MV-4-11 (cell line): ENCODE measurements around the gene ATP8B4.

Experiments used
- DNase-seq: peaks from one replicate; lab custom pipeline; 2025; lab: John Stamatoyannopoulos, UW

The ATP8B4 gene

DNA sequence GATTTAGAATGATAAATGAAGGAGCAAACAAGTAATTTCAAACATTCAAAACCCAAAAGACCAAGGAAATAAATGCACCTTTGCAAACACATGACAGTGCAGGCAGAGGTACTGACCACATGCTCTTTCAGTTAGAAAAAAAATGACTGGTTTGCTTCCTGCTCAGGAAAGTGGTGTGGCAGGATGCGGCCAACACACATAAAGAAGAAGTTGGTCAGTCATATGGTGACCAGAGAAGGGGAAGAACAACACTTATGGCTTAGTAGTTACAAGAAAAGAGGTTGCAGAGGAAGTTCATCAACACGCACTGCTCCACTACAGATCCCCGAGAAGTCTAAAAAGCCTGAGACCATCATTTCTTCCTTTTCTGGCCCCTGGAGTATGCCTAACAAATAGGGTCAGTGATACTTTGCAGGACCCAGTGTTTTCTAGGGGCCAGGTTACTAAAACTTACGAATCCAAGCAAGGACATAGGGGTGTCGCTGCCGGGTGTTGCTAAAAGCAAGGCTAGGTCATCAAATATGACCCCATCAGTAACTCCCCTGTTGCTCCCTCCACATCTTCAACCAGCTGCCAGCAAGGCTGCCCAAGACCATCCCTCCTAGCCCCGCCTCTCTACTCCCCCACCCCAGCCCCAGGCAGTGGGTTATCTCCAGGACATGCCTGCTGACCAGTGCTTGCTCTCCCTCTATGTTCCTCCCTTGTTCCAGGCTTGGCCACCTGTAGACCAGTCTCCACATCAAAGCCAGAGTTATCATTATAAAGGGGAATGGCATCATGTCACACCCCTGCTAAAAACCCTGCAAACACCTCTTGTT lies 11.2 kb downstream of the ATP8B4 start:
- DNase-seq, result peak; percentile 100

DNA sequence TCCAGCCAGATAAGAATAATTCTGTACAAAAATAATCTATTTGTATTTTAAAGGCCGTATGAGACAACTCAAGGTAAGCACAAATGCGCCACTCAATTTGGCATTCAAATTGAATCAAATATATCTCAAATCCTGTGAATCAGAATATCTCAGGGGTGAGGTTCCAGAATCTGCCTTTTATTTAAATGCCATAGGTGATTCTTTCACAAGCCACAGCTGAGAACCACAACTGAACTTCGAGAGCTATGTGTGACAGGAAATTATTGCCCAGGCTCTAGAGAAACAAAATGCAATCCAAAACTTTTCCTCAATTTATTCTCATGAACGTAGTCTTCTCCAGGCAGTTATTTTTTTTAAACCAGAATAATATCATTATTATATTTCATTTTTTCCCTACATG lies 11.9 kb downstream of the ATP8B4 start:
- peak; percentile 62 for DNase-seq

GRCh38 chr15:50106457-50106856 lies 12.6 kb downstream of the ATP8B4 start:
- DNase-seq, result no peak

DNA sequence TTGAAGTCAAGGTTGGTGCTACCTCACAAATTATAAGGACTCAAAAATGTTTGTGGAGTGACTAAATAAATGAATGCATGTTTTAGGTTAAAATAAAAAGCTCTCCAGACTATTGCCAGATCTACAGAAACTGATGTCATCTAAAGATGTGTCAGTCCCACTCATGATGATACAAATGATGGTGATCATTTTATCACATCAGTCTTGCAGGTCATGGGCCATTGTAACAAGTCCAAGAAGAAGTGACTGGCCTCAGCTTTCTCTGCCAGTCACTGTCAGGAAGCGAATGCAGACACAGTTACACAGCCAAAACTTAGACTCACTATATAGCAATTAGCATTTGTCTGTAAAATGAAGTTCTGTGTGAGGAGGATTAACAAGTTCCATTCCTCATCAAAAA lies 18.5 kb downstream of the ATP8B4 start:
- DNase-seq, result no peak

DNA sequence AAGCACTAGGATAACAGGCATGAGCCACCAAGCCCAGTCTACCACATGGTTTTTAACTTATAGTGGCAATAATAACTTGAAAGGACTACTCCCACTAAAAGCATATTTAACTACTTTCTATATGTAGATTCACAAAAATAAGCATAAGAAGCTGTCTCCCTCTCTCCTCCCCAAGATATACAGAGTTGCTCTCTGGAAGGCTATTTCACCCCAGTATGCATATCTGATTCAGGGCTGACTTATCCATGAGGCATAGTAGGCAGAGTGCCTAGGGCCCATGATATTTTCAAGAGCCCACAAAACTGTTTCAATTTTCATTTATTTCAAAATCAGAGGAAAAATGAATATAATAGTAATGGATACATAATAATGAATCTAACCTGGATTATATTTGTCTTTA lies 20.5 kb downstream of the ATP8B4 start:
- DNase-seq, result no peak

DNA sequence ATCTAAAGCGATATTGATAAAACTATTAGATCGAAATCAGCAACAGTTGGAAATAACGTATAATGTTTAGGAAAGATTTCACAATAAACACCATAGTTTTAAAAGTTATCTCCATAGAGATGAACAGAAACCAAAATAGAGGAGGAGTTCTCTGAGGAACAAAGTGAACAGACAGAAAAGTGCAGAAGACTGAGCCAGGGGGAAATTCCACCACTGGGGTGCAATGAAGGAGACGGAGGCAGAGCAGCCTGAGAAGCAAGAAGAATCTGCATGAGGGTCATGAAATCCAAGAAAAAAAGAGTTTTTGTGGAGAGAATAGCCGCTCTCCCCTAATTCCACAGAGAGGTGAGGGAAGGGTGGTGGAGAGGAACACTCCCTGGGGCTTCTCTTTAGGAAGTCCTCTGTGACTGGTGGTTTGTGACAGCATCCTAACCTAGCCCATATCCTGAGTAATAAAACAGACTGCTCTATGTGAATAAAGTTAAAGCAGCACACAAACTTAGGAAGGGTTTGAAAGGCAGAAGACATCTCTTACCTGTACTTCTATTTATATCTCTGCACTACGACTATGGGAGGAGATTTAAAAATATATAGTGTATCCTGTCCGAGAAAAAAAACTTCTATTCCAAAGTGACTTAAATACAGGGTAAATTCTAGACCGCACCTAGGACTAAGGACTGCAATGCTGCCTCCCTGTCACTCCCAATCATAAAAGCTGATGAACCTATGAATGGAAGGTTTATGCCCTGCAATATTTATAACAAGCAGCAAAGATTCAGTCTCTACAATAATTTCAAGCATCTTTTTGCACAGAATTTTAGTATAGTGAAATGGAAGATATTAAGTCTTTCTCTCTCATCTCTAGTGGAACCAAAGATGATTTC lies 22.9 kb downstream of the ATP8B4 start:
- peak; percentile 66 for DNase-seq

GRCh38 chr15:50089386-50089785 lies 29.6 kb downstream of the ATP8B4 start:
- peak; percentile 55 for DNase-seq

GRCh38 chr15:50084932-50085331 lies 34.1 kb downstream of the ATP8B4 start:
- DNase-seq, result peak; percentile 2

DNA sequence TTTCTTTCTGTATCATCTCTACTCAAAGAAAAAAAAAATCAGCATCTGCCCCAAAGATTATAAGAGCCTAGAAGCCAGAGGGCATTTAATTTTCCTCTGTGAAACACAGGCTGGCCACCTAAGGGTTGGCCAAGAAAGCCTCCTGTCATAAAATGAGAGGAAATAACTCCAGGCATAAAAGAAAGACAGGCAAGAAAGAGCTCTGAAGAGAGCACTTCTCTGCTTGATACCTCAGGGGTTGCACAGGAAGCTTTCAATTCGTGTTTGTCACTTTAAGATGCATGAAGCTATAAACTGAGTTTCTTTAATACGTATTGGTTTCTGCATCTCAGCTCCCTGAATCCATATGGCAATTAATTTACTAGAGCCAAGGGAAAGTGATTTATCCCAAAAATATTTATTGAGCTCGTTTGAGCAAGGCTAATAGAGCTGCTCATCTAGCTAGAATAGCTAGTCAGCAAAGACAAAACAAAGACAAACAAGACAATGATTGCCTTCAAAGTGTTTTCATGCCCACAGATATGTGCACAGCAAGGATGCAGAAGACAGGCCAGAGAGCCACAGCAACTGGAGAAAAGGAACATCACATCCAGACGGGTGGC lies 35.5 kb downstream of the ATP8B4 start:
- no peak for DNase-seq

DNA sequence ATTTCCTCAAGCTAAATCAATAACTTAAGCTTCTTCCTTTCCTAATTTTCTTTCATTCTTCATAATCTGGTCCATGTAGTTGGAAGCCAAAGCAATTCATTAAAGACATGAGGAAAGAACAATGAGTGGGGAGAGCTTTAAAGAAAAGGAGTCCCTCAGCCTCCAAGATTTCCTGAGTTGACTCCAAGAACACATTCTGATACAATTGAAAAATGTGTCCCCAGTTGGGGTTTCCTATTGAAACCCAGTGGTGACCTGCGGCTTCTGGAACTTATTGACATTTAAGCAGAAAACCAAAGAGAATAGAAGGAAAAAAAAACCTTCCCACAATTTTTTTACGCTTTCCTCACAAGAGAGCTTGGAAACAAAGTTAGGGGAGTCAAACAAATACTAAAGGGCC lies 37.0 kb downstream of the ATP8B4 start:
- DNase-seq, result no peak

GRCh38 chr15:50077651-50078050 lies 41.4 kb downstream of the ATP8B4 start:
- no peak for DNase-seq

DNA sequence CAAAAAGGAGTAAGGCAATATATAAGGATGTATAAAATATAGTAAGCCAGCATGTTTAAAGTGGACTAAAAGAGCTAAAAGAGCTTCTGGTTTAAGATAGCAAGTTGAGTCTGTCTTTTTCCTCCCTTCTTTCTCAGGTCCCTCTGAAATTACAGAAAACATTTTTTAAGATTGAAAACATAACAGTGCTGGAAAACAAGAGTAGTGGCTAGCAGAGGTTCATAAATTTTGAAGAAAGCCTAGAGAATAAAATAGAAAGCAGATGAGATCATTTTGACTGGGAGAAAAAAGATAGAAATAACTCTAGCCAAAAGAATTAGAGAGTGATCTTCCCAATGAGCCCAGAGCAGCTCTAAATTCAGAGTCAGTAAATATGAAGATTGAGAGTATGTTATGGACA lies 41.9 kb downstream of the ATP8B4 start:
- DNase-seq, result no peak

DNA sequence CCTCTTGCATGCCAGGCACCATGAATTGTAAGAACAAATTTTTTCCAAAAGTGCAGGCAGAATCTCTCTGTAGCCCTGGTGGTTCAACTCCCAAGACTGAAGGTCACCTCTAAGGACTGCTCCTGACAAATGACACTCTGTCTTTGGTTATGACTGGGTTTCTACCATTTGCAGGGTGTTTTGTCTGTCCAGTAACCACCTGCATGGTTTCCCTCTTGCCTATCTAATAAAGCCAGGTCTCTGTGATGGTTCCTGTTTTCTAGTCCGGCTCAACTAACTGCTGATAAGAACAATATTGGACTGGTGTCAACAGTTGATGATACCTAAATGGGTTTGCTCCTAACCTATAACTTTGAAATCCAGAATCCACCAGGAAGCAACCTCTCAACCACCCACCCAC lies 43.7 kb downstream of the ATP8B4 start:
- no peak for DNase-seq

DNA sequence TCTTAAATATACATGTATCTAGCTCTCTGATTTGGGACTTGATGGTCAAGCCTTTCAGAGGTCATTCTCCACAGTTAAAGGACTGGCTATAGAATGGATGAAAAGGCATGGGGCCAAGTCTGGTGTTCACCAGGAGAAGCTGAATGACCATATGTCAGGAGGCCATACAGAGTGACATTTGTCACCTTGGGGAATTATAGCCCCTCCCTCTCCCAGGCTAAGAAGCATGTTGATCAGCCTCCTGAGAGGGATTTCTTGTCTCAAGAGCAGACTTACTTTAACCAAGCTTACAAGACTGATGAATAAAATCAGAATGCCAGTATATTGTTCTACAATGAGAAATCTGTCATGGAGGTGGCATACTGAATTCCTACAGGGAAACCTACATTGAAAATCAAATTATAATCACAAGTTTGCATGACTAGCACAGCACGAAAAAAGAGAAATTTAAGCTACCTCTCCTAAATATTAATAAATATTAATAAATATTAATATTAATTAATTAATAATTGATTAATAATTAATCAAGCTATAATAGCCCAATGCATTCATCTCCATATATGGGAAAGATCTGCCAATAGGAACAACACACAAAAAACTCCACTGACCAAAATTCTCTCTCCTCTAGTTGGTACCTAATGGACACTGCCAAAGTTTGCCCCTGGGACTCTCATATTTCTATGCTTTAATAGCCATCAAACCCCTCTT lies 47.3 kb downstream of the ATP8B4 start:
- DNase-seq, result no peak

DNA sequence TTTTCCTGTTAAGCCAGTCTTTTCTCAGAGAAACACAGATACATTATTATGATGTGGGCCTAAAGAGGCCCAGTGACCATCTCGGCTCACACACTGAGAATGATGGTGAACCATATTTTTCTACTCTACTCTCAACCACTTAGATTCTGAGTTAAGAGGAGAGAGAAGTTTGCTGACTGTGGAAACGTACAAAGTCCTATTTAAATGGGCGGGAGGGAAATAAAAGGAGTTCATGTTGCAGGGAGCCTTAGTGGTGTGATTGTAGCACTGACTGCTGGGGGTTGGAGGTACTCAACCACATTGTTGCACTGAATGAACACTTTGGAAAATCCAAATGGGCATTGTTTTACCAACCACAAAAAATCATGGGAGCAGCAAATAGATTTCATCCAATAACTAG lies 51.0 kb downstream of the ATP8B4 start:
- DNase-seq, result no peak

GRCh38 chr15:50067254-50067653 lies 51.8 kb downstream of the ATP8B4 start:
- DNase-seq, result peak; percentile 53

- peak; percentile 37 for DNase-seq
These were observed 52.4 kb downstream of the ATP8B4 start for GRCh38 chr15:50066666-50067065.

- peak; percentile 85 for DNase-seq
These were observed 52.8 kb downstream of the ATP8B4 start for GRCh38 chr15:50066202-50066601.

- peak; percentile 99 for DNase-seq
These were observed 53.8 kb downstream of the ATP8B4 start for GRCh38 chr15:50065279-50065678.

DNA sequence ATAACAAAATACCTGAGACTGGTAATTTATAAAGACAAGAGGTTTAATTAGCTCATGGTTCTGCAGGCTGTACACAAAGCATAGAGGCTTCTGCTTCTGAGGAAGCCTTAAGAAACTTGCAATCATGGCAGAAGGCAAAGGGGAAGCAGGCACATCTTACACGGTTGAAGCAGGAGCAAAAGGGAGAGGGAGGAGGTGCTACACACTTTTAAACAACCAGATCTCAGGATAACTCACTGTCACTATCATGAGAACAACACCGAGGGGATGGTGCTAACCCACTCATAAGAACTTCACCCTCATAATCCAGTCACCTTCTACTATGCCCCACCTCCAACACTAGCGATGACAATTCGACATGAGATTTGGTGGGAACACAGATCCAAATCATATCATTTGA lies 54.4 kb downstream of the ATP8B4 start:
- DNase-seq, result peak; percentile 84

DNA sequence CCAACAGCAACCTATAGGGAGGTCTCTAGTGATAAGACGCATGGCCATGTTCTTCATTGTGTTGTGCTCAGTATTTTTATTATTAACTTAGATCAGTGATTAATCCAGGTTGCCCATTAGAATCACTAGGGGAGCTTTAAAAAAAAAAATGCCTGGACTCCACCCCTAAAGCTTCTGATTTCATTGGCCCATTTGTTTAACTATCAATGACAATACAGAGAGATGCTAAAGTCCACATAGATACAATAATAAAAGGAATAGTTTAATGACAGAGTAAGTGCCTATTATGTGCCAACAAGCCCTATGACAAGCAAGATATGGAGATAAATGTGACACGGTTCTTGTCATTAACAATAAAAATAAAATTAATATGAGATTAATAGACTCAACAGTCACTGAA lies 55.8 kb downstream of the ATP8B4 start:
- no peak for DNase-seq

DNA sequence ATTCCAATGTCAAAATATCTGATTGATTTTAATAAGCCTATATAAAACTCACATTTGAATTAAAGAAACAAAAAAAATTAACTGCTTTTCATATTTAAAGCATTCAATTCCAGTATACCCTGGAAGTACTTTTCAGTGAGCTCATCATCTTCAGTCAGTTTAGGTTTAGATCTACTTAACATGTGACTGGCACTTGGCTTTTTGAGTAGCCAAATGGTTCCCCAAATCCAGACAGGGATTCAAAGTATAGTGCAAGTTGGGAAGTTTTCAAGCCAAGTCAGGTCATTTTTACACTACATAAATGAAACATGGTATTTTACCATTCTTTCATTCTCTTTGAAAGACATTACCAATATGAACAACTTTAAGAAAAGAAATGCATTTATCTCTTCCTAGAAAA lies 57.5 kb downstream of the ATP8B4 start:
- DNase-seq, result no peak
